CD4-positive, alpha-beta T cell (primary cell): Measurements from ENCODE around the gene MOGAT3. TPM values are rescaled to one million over a fixed set of nuclear protein-coding genes. Genes with fewer than 3 reads are reported as not detected.

ENCODE experiments used
- ATAC-seq: fragments of 200-7000 bp; cut with Tn5 transposase; one replicate; pipeline ENCODE4 v1.10.0; 2022; ENCODE audit warnings: mild to moderate bottlenecking; ENCODE audit not compliant: poor library complexity
- CTCF ChIA-PET: fragments of 350-600 bp; sonication (Branson Sonifier 250); formaldehyde crosslinking; loops from one replicate; lab custom pipeline; 2021; ENCODE audit warnings: antibody characterized with exemption, inconsistent platforms; lab: Charles Lee
- POLR2A ChIA-PET: fragments of 350-600 bp; sonication (Branson Sonifier 250); formaldehyde crosslinking; loops from one replicate; lab custom pipeline; 2021; ENCODE audit warnings: antibody characterized with exemption, inconsistent platforms; lab: Charles Lee
- DNase-seq, 14 experiments: peaks; one replicate each; pipeline ENCODE4 v3.0.0-alpha.2; 2013 to 2020; ENCODE audit warnings: mixed read lengths in 2 of 14
- H3K27ac ChIP-seq, 2 donors: one replicate each; pipeline versions ENCODE4 v1.5.1 to v1.7.0; 2013; ENCODE audit warnings: low read length in 2 of 2, low read depth in 1 of 2, mild to moderate bottlenecking in 1 of 2
- H3K27me3 ChIP-seq, 2 experiments: 1 replicate in 1 of 2; 2 replicates in 1 of 2; pipeline versions ENCODE4 v1.6.1 to v1.7.0; 2013; ENCODE audit warnings: low read length in 2 of 2, control low read depth in 1 of 2, mild to moderate bottlenecking in 1 of 2, moderate library complexity in 1 of 2; ENCODE audit not compliant: insufficient read depth in 2 of 2, control insufficient read depth in 1 of 2
- H3K36me3 ChIP-seq: one replicate; pipeline ENCODE4 v1.6.1; 2013; ENCODE audit warnings: low read length, control low read depth; ENCODE audit not compliant: insufficient read depth
- H3K4me1 ChIP-seq: one replicate; pipeline ENCODE4 v1.6.1; 2013; ENCODE audit warnings: low read length, control low read depth; ENCODE audit not compliant: insufficient read depth
- H3K4me3 ChIP-seq: one replicate; pipeline ENCODE4 v1.5.1; 2013; ENCODE audit warnings: mild to moderate bottlenecking, low read length, moderate library complexity
- H3K9me3 ChIP-seq, 2 experiments: 1 replicate in 1 of 2; 2 replicates in 1 of 2; pipeline versions ENCODE4 v1.6.1 to v1.7.0; 2013; ENCODE audit warnings: low read length in 2 of 2, mild to moderate bottlenecking in 2 of 2, control low read depth in 1 of 2, moderate library complexity in 1 of 2; ENCODE audit not compliant: control insufficient read depth in 1 of 2, insufficient read depth in 1 of 2
- H3K27ac Mint-ChIP-seq: one replicate; pipeline ENCODE4 v1.8.0; 2020; ENCODE audit warnings: mixed read lengths
- H3K27me3 Mint-ChIP-seq: one replicate; pipeline ENCODE4 v1.8.0; 2021; ENCODE audit warnings: mixed read lengths
- H3K36me3 Mint-ChIP-seq: one replicate; pipeline ENCODE4 v1.8.0; 2021; ENCODE audit warnings: low read depth, mixed read lengths
- H3K4me1 Mint-ChIP-seq: one replicate; pipeline ENCODE4 v1.8.0; 2021; ENCODE audit warnings: low read depth, mixed read lengths
- H3K4me3 Mint-ChIP-seq: one replicate; pipeline ENCODE4 v1.8.0; 2020; ENCODE audit warnings: mild to moderate bottlenecking, mixed read lengths
- H3K9me3 Mint-ChIP-seq: one replicate; pipeline ENCODE4 v1.8.0; 2020; ENCODE audit warnings: mixed read lengths
- intact Hi-C, 2 experiments: fragments of 100-400 bp; cut with DNase I in 1 of 2; cut with micrococcal nuclease in 1 of 2; formaldehyde crosslinking; loops; one replicate each; pipeline versions ENCODE4 v1.15.1 to v1.9.0; 2023 to 2025; cut with DNase I, micrococcal nuclease
- total RNA-seq, 174 experiments: library from RNA in 2 of 174; stranded (reverse) in 2 of 174; gene quantifications; one replicate each; pipeline ENCODE4 v1.2.3 and lab custom pipeline; 2021 to 2026
- TF ChIP-seq, protein P1 (sequence below): fragments of 200-600 bp; IDR thresholded peaks from one replicate; pipeline ENCODE4 v1.8.0; 2022; ENCODE audit warnings: antibody characterized with exemption, mild to moderate bottlenecking

MOGAT3 gene
- total RNA-seq, 2 experiments from 2014 or later: 0.11 TPM; not detected in 1

DNA sequence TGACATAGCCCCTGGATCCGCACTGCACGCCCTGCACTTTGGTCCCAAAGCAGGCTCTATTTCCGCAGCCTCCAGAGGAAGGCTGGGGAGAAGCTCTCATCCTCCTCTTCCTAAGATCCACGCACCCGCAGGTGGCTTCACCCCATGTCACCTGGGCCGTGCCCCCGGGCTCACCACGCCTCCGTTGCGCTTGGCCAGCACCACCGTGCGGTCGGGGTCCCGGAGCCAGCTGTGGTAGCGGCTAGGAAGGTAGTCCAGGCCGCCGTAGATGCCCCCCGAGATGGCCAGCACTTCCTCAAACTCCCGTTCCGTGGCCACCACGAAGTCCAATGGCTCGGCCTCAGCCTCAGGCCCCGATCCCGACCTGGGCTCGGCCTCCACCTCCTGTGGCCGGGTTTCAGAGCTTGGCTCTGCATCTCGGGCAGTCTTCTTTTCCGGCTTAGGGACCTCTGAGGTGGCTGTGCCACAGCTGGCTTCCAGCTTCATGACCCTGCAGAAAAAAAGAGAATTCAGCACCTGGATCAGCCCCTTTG lies 26.4 kb downstream of the MOGAT3 start:
- ChIA-PET CTCF (interaction anchor here (1.7 to 2.1 kb wide), 2 partner anchors 12 to 30 kb away, joined by 4 to 9 read pairs; no protein-coding TSS in a partner anchor), POLR2A (interaction anchor here (1.1 to 1.3 kb wide), 3 partner anchors 44 to 285 kb away, joined by 3 to 4 read pairs (median 3); partner anchors contain the start of genes UFSP1 and ZNHIT1)
- peaks cover 93% of the 10 kb centered on the region for H3K27me3 Mint-ChIP-seq
- H3K27ac Mint-ChIP-seq: no peak overlapping the region
- H3K27me3 ChIP-seq: peaks cover 94 to 97% of the 10 kb centered on the region in 2 experiments
- H3K4me1 ChIP-seq: peaks cover 58% of the 10 kb centered on the region
- TF ChIP-seq, protein P1, sequence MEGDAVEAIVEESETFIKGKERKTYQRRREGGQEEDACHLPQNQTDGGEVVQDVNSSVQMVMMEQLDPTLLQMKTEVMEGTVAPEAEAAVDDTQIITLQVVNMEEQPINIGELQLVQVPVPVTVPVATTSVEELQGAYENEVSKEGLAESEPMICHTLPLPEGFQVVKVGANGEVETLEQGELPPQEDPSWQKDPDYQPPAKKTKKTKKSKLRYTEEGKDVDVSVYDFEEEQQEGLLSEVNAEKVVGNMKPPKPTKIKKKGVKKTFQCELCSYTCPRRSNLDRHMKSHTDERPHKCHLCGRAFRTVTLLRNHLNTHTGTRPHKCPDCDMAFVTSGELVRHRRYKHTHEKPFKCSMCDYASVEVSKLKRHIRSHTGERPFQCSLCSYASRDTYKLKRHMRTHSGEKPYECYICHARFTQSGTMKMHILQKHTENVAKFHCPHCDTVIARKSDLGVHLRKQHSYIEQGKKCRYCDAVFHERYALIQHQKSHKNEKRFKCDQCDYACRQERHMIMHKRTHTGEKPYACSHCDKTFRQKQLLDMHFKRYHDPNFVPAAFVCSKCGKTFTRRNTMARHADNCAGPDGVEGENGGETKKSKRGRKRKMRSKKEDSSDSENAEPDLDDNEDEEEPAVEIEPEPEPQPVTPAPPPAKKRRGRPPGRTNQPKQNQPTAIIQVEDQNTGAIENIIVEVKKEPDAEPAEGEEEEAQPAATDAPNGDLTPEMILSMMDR: no peak
- H3K36me3 Mint-ChIP-seq: no peaks in the 10 kb centered on the region
- no peaks in the 10 kb centered on the region for H3K9me3 Mint-ChIP-seq
- H3K4me3 ChIP-seq: no peak overlapping the region
- intact Hi-C loops: no loop called here
- peaks cover 0 to 30% of the 10 kb centered on the region in 2 experiments for H3K9me3 ChIP-seq
- ATAC-seq: no peak
- peaks cover 51% of the 10 kb centered on the region for H3K4me1 Mint-ChIP-seq
- no peaks in the 10 kb centered on the region for H3K36me3 ChIP-seq
- no peak overlapping the region for H3K27ac ChIP-seq
- peak overlapping the region; percentile 71 for H3K4me3 Mint-ChIP-seq
- DNase-seq: no peak

DNA sequence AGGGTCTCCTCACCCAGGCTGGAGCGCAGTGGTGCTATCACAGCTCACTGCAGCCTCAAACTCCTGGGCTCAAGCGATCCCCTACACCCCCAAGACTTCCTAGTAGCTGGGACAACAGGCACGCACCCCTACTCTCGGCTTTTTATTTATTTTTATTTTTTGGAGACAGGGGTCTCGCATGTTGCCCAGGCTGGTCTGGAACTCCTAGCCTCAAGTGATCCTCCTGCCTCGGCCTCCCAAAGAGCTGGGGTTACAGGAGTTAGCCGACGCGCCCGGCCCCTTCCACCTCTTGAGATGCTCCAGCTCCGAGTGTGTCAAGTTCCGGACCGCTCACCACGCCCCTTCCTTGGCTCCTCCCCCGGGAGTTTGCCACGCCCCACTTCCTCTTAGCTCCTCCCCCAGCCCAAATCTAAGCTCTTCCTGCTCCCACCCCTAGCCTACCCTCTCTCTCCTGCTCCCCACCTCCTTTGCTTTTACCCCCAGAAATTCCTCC lies 27.0 kb downstream of the MOGAT3 start:
- Mint-ChIP-seq H3K4me3 (peak overlapping the region; percentile 71), H3K36me3 (no peaks in the 10 kb centered on the region), H3K27ac (no peak overlapping the region), H3K27me3 (peaks cover 91% of the 10 kb centered on the region), H3K4me1 (peaks cover 50% of the 10 kb centered on the region), H3K9me3 (no peaks in the 10 kb centered on the region)
- Histone ChIP-seq H3K9me3 (peaks cover 0 to 32% of the 10 kb centered on the region in 2 experiments), H3K4me3 (no peak overlapping the region), H3K27me3 (peaks cover 96 to 99% of the 10 kb centered on the region in 2 experiments), H3K36me3 (no peaks in the 10 kb centered on the region), H3K4me1 (peaks cover 58% of the 10 kb centered on the region), H3K27ac (no peak overlapping the region)
- ATAC-seq (peak; percentile 67), DNase-seq (peak; percentile 36 to 81 (median 55))
- CTCF ChIA-PET: interaction anchor here (1.7 to 2.1 kb wide), 2 partner anchors 13 to 30 kb away, joined by 4 to 9 read pairs; no protein-coding TSS in a partner anchor
- POLR2A ChIA-PET: interaction anchor here (1.1 to 1.3 kb wide), 3 partner anchors 44 to 284 kb away, joined by 3 to 4 read pairs (median 3); partner anchors contain the start of genes UFSP1 and ZNHIT1
- intact Hi-C loops: no loop called here
- TF ChIP-seq, protein P1: no peak

DNA sequence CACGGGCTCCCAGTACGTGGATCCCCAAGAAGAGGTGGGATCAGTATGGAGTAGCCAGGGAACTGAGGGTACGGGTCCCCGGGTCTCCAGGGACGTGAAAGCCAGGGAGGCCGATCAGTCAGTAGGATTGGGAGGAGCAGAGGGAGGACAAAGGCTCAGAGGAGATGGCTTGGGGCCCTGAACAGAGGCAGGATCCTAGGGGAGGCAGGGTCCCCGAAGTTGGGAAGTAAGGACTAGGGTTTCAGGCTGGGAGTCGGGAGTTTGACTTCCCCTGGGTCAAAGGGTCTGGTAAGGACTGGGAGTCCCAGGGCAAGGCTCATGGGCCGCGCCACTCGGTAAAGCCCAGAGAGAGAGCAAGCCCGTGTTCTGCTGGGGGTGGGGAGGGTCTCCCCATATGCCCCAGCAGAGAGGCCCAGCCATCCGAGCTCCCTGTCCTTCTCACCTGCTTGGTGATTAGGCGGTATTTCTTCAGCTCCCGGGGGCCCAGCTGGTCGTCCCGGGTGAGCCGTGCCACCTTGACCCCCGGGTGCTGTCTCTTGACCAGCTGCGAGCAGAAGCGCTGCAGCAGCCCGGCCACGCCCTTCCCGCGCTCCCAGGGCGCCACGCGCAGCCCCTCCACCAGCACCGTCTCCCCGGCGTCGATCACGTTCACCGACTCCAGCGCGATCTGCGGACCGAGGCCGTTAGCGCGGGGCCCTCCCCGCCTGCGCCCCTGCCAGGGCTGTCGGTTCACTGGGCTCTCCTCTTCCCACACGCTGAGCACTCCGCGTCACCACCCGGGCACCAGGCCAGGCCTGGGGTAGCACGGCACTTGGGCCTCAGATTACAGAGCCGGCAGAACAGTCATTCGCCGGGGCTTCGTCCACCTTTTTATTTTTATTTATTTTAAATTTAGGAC lies 27.7 kb downstream of the MOGAT3 start:
- intact Hi-C loops: no loop called here
- ChIA-PET CTCF (interaction anchor here (1.7 to 2.1 kb wide), 2 partner anchors 13 to 29 kb away, joined by 4 to 9 read pairs; no protein-coding TSS in a partner anchor), POLR2A (interaction anchor here (1.1 to 1.3 kb wide), 3 partner anchors 45 to 284 kb away, joined by 3 to 4 read pairs (median 3); partner anchors contain the start of genes UFSP1 and ZNHIT1)
- peaks cover 56% of the 10 kb centered on the region for H3K4me1 Mint-ChIP-seq
- Histone ChIP-seq H3K27me3 (peaks cover 96 to 100% of the 10 kb centered on the region in 2 experiments), H3K4me3 (no peak overlapping the region), H3K4me1 (peaks cover 58% of the 10 kb centered on the region), H3K9me3 (peaks cover 0 to 36% of the 10 kb centered on the region in 2 experiments), H3K27ac (no peak overlapping the region), H3K36me3 (no peaks in the 10 kb centered on the region)
- peaks cover 93% of the 10 kb centered on the region for H3K27me3 Mint-ChIP-seq
- H3K36me3 Mint-ChIP-seq: no peaks in the 10 kb centered on the region
- DNase-seq: peak in 2 of 14 experiments; percentile 48 to 62
- H3K4me3 Mint-ChIP-seq: peak overlapping the region; percentile 25
- TF ChIP-seq, protein P1: no peak
- H3K27ac Mint-ChIP-seq: no peak overlapping the region
- ATAC-seq: no peak
- H3K9me3 Mint-ChIP-seq: no peaks in the 10 kb centered on the region
